HG03103 (cell line): ENCODE measurements around the gene GPR119.
"Not testable (repeated sequence)": the region's sequence is repeated elsewhere in the genome, so short reads cannot be mapped to it uniquely, and the experiment has no call there.

ENCODE experiments used
- ATAC-seq: cut with Tn5 transposase; IDR thresholded peaks from one replicate; pipeline ENCODE4 v1.9.1; 2021; ENCODE audit warnings: low read depth; ENCODE audit not compliant: unreplicated experiment

GPR119 gene

DNA sequence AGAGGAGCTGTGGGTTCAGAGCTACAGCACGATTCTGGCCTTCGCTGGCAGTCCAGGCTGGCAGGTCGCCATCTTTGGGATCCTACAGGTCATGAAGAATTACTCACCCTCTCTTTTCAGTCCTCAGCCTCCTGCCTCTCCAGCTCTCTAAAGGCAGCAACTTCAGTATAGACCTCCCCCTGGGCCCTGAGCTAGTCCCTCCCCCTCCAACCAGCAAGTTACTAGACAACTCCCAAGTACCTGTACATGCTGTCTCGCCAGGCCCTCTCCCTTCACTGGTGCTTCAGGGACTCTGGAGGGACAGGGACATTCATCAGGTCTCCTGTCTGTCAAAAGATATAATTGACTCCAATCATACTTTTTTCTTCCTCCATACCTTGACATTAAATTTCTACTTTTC is at the start of gene GPR119:
Gene GPR119, minus strand, starts transcription at position 155 of the 400 bp plus-strand sequence. CDS start 227 bp downstream, outside the sequence.
- ATAC-seq = no peak

DNA sequence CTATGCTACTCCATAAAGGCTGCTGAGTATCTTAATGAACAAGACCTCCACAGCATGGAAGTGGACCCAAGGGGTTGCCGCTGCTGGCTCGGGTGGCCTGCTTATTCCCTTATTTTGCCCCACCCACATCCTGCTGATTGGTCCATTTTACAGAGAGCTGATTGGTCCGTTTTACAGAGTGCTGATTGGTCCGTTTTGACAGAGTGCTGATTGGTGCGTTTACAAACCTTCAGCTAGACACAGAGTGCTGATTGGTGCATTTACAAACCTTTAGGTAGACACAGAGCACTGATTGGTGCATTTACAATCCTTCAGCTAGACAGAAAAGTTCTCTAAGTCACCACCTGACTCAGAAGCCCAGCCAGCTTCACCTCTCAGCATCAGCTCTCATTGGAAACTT is 43.8 kb upstream of the GPR119 start:
- not testable (repeated sequence) for ATAC-seq

DNA sequence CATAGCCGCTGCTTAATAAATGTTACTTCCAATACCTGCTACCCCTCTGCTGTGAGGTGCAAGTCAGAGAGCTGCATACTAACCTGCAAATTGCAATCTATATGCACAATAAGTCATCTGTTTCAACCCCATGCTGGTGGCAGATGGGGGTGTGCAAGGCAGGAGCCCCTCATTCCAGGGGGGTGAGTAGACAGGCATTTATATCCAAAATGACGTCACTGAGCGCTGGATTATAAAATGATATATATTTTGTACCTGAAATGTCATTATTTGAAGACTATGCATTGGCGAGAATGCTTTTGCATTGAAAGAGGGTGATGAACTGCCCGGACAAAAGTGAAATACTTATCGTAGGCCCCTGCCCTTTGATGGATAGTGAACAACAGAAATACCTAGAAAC is 41.1 kb upstream of the GPR119 start:
- ATAC-seq = no peak

DNA sequence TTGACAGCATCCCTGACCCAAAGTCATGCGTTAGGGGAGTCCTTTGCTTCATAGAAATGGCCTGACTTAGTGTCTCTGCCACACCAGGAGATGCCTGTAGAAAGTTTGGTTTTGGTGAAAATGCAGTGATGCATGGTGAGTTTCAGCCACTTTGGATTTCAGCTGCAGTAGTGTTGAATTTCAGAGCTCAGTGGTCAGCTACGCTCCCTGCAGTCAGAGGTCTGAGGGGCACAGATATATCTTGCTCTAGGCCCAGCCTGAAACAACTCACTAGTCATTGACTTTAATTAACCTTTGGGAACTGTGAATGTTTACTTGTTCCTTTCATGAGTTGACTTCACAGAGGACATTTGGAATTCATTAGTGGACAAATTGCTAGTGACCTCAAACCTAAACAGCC is 33.8 kb upstream of the GPR119 start:
- no peak for ATAC-seq

DNA sequence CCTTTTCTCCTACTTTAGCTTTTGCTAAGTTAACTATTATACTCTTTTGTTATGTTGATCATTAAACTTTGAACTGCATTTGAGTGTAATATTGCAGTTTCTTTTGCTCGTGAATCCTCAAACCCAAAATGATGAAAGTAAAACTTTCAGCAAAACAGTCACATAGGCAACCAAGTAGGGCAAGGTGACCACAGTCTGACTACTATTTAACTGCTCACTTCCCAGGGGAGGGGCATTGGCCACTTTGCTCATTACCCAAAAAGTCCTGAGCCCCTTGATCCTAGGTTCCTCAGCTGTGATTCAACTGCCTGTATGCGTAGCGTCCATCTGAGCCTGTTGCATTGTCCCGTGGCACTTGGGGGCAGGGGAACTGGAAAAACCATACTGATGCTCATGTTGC is 33.3 kb upstream of the GPR119 start:
- ATAC-seq = no peak

DNA sequence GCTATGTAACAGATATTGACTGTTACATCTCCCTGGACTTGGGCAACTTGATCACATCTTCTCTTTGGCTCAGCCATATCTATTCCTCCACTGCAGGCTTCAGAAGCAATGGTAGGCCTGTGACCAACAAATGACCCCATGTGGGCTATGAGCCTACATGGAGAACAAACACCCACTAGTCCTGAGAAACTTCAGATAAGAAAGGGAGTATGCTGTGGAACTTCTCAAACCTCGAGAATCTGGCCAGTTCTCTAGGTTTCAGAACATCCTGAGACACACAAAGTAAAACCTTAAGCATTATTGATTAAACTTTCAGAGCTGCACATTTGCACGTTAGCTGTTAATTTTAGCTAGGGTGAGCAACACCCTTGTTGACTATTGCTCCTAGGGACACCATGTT is 32.6 kb upstream of the GPR119 start:
- ATAC-seq = no peak

DNA sequence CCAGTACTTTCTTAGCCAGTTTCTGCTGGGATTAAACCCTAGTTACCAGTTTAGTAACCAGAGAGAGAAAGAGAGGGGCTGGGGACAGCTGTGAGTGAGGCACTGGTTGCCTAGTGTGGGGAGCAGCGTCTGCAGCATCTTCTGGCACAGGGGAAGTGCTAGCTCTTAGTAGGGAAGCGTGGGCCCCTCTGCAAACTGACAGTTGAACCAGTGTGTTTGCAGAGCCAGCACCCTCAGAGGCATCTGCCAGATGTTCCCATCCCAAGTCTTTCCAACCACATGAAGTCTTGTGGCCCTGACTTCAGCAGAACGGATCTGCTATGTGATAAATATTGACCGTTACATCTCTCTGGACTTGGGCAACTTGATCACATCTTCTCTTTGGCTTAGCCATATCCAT is 31.3 kb upstream of the GPR119 start:
- no peak for ATAC-seq

DNA sequence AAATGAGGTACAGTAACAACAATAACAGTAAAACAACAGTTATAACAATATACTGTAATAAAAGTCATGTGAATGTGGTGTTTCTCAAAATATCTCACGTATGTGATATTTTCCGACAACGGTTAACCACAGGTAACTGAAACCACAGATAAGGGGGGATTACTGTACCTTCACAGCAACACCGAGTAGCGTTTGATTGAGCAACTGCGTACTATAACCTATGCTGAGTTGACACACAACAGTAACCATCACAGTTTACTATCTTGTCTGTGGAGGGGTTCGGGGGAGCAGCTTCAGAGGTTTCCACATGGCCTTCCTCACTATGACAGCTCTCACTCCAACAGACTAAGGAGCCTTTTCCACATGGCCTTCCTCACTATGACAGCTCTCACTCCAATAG is 29.7 kb upstream of the GPR119 start:
- ATAC-seq = no peak

DNA sequence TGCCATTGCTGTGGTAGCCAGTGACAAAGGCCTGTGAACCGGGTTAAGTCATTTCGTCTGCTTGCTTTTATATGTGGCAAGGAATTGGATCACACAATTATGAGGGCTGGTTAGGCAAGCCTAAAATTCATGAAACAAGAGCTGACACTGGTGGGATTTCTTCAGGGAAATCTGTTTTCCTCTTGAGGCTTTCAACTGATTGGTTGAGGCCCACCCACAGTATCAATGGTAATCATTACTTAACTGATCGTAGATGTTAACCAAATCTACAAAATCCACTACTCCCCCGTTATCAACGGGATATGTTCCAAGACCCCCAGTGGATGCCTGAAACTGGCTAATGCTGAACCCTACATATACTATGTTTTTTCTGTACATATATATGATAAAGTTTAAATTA is 29.3 kb upstream of the GPR119 start:
- ATAC-seq = no peak

DNA sequence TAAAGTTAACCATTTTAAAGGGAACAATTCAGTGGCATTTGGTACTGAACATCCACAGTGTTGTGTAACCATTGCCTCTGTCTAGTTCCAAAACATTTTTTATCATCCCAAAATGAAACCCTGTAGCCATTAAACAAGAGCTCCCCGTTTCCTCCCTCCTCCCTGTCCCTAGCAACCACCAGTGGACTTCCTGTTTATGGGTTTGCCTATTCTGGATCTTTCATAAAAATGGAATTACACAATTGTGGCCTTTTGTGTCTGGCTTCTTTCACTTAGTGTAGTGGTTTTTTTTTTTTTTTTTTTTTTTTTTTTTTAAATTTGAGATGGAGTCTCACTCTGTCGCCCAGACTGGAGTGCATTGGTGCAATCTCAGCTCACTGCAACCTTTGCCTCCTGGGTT is 27.9 kb upstream of the GPR119 start:
- ATAC-seq = no peak

DNA sequence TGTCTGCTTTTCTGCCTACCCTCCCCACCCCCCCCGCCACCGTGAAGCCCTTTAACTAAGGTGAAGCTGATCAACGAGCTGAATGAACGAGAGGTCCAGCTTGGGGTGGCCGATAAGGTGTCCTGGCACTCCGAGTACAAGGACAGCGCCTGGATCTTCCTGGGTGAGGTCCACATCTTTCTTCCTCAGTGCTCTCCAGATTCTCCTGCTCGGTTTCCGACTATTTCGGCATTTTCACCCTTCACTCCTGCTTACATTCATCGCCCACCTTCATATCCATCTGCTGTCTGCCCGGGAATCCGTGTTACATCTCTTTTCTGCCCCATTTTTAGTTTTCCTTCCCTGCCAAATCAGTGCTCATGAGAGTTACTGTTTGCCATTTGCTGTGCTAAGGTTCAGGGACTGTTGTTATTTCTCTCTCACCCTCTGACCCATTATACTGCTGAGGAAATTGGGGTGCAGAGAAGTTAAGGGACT is 16.8 kb upstream of the GPR119 start:
- ATAC-seq = no peak

DNA sequence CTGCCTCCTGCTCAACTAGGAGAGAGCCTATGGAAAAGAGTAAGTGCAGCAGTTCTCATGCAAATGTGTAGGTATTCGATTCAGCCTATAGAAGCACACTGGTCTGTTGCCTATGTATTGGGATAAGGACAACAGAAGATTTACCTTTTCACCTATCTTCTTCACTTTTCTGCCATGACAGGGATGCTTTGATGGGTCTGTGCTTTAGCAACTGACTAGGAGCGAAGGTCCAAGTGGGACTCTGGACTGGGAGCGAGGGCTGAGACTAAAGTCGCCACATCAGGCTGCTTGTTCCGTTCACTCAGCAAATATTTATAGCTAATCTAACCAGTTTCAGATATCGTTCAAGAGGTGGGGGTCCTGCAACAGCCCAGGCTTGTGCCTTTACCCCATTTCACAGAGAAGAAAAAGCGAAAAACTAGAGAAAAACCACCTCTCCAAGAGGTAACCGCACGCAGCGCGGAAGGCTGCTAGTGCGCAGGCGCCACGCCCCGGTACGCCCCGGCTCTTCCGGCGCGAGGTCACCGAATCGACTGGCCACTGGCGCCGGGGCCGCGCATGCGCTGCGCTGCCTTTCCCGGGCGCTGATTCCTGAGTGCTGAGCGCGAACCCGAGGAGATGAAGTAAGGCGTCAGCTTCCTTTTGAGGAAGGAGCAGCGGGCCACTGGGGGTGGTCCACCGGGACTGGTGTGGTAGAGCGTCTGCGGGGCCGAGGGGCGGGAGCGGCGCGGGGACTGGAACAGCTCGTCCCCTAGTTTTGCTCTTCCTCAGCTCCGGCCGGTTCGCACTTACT is 16.1 kb upstream of the GPR119 start, which contains the start of gene RBMX2:
Gene RBMX2, plus strand, starts transcription at position 573 of the 793 bp plus-strand sequence. Its CDS starts 46 bp downstream, at position 619.
- ATAC-seq = peak; percentile 91

DNA sequence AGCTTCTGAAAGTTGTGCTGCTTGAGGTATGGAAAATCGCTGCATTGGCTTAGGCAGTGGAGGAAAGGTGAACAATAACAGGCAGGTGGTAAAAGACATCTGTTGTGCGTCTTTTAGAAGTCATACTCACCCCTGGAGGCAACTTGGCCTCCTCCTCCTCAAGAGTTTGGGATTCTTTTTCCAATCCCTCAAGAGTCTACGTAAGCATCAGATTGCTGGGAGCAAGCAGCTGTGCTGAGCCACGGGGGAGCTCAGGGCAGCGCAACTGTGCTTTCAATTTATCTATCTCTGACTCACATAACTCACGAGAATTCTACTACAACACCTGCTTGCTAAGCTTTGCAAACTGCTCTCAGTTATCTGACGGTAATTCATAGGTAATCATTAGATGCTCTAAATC is 9.9 kb upstream of the GPR119 start:
- no peak for ATAC-seq

DNA sequence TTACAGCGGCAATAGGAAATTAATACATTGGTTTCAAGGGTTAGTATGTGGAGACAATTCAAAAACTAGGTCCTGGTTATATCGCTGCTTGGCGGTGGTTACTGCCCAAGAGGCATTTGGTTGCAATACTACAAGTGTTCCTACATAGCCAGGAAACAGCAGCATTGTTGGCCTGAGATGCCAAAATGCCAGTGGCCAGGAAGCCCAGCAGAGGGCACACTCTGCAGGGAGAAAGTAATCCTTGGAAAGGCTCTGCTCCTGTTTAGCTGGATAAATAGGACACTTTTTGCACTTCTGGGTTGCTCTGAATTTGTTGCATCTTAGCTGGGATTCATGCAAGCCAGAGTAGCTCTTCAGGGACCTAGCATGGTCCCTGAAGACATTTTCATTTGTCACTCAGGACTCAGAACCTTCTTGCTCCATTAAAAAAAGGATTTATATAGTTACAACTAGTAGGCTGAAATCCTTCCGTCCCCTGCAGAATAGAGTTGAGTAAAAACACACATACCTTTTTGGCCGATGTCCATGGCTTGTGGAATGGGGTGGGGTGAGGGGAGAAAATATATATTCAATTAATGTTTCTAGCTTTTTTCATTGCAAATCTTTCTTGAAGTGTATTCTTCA is 8.1 kb upstream of the GPR119 start:
- ATAC-seq = no peak

DNA sequence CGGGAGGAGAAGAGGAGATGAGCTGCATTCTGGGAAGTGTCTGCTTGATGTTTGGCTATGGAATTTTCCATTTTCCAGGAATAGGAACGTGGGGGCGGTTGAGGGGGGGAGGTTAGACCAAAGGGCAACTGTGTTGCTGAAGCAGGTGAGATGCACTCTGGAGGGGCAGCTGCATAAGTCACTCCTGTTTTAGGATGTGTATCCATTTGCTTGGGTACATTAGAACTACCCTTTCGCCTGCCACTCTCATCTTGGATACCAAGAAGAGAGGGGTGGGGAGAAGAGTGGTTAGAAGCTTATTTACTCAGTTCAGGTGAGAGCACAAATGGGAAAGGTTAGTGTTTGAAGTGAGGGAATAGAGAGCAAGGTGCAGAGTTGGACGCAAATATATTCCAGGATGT is 934 bp upstream of the GPR119 start:
- ATAC-seq = no peak

DNA sequence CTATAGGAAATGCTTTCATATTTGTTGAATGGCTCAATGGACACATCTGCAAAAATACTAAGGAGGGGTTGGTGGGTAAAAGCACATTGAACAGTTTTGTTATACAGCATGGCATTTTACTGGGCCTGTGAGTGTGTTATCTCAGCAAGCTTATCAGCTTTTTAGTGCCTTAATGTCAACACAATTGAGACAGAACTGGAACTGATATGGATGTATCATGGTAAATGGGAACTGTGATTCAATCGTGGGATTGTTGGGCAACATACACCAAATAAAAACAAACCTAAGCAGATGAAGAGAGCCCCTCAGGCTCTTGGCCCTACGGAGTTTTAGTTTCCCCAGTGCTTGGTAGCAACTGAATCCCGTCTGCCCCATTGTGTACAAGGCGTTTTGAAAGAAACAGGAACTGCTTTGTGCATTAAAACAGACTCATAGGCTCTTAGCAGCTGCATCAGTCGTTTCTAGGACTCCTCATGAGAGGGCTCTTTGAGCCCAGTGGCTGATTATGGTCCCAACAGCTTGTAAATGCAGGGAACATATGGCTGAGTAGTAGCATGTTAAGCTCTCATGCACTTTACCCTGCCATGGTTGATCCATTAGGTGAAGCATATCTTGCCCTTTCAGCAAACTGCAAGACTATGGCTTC is 7.3 kb downstream of the GPR119 start:
- ATAC-seq = no peak

DNA sequence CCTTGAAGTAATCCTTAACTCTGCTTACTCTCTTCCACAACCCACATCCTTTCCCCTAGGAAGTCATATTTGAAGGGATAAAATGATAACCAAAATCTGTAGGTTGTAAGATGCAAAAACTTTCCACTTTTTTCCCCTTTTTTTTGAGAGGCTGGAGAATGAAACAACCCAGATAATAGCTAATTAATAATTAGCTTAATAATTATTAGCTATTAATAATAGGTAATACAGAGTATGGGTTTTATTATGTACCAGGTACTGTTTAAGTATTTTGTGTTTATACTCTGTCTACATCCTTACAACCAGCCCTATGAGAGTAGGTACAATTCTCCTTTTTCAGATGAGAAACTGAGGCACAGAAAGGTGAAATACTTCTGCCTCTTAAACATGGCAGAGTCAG is 9.4 kb downstream of the GPR119 start:
- no peak for ATAC-seq

DNA sequence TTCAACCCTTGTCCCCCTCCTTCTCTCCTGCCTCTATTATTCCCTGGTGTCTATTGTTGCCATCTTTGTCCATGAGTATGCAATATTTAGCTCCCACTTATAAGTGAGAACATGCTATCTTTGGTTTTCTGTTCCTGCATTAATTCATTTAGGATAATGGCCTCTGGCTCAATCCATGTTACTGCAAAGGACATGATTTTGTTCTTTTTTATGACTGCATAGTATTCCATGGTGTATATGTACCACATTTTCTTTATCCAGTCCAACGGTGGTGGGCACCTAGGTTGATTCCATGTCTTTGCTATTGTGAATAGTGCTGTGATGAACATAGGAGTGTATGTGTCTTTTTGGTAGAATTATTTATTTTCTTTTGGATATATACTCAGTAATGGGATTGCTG is 33.4 kb downstream of the GPR119 start:
- not testable (repeated sequence) for ATAC-seq

DNA sequence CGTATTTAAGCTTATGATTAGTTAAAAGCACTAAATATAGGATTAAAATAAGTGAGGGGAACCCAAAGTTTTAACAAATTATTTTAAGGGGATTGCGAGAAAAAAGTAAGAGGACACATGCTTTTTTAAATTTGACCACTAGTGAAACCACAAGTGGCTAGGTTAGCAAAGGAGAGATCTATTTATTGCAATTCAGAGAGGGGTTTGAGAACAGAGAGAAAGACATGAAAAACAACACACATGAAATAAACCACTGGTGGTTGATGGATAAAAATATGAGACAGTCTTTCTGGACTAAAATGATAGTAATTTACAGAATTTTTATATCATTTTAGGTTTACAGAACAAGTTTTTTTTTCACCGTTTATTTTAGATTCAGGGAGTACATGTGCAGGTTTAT is 33.9 kb downstream of the GPR119 start:
- ATAC-seq = no peak

DNA sequence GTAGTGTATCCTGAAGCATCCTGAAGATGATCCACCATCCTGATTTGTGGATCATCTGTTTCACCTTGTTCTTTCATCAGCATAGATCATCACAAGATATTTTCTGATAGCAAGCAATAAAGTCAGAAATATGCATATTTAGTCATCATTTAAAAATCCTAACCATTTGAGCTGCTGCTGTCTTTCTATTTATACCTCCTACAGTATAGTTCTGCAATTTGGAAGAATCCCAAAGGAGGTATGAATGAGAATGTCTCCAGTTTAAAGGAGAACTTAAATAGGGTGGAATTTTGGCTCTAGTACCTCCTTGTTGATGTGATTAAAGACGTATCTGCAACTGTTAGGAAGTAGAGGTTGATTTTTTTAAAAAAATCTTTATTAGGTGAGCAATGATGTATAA is 38.2 kb downstream of the GPR119 start:
- ATAC-seq = no peak

DNA sequence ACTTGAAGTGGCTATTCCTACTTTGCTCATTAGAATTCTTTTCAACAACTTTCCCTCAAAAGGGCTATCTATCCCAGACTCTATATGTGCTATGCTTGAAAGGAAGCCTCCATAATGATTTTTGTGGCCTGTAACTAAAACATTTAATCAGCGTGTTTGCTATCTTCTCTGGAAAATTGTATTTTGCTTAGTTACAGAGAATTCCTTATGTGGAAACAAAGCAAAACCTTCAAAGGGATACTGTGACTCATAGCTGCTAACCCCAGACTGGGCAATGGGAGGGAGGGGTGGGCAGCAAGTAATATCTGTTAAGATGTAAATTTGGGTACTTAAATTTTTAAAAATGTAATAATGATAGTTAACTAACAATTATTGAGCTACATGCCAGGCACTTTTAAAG is 42.1 kb downstream of the GPR119 start:
- no peak for ATAC-seq

DNA sequence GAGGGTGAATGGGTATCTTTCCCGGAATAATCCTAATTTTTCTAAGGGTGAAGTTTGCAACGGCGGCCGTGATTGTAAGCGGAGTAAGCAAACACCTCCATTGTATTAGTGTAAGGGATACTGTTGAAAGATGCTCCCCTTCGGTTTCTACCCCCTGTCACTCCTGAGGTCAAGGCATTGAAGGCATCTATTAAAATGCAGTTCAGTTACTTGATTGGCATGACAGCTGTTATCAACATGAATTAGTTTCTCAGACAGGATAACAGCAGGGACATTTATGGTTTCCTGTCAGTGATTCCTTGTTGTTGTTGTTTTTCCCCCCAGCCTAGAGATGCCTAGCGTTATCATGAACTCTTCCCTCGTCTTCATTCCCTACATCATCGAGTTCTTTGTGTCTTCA is 45.2 kb downstream of the GPR119 start:
- ATAC-seq = peak; percentile 14
